ENCODE data around the gene RALGPS1.

RALGPS1 gene

DNA sequence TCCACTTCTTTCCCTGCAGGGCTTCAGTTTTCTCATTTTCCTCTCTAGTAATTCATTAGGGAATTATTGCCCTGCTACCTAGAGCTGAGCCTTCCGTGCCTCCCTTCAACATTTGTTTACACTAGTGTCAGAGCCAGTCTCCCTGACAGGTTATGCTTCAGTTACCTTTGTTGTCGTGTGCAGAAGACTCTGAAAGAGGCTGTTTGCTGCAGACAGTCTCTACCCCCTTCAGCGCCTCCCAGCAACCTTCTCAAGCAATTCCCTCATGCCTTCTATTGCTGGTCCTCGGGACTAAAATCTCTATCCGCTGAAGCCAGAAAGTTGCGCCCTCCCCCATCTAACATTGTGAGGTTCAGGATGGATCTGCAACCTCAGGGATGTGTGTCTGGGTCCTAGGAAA, 12.8 kb downstream of the RALGPS1 start:
- no peaks in the 10 kb centered on the region for H3K9me3 Mint-ChIP-seq (ENCODE audit: low read depth)
- H3K27ac Mint-ChIP-seq = no peak overlapping the region
- no peak overlapping the region for H3K4me3 Mint-ChIP-seq
- H3K4me1 Mint-ChIP-seq (ENCODE audit: low read depth) = no peaks in the 10 kb centered on the region
- peaks cover 2% of the 10 kb centered on the region for H3K36me3 Mint-ChIP-seq
- peaks cover 2% of the 10 kb centered on the region for H3K27me3 Mint-ChIP-seq

DNA sequence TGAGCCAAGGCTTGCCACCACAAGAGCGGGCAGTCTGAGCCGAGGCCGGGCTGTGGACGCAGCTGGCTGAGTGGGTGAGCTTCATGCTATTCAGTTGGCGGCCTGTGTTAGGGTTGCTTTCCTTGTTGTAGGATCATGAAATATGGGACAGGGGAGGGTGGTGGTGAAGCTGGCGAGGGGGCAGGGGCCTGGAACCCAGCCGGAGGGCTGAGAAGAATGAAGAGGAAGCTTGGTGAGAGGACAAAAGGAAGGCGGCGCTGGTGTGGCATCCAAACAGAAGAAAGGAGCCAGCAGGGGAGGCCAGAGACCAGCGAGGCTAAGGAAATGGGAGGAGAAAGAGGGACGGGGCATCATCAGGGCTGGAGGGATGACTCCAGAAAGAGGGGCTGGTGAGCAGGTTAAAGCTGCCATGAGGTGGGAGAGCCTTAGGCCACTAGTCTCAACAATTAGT, 18.3 kb downstream of the RALGPS1 start:
- Mint-ChIP-seq H3K4me3 (no peak overlapping the region), H3K27me3 (peaks cover 2% of the 10 kb centered on the region), H3K4me1 (ENCODE audit: low read depth) (no peaks in the 10 kb centered on the region)

DNA sequence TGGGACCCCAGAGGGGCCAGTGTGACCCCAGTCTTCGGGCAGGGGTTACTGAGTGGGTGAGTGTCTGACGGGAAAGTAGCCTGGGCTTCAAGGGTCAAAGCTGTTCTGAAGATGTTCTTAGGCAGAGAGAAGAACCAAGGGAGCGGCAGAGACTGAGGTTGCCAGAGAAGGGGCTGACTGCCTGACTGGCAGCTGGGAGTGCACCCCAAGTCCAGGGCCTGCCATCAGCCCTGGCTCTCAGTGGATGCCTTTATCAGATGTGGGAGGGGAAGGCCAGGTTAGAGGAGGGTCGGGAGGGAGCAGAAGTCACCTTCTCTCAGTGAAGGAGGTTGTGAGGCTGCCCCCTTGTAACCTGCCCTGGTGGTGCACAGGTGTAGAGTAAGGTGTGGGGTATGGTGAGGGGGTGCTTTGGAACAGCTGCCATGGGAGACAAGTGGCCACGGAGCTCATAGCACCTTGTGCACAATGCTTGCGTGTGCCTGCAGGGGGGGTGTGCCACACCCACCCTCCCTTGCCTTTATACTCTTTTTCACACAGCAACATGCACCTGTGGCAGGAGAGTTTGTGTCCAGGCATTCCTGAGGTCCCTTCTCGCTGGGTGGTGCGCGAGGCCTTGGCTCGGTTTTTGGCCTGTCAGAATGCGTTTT, 18.9 kb downstream of the RALGPS1 start:
- H3K27me3 Mint-ChIP-seq = peaks cover 2% of the 10 kb centered on the region
- H3K4me1 Mint-ChIP-seq (ENCODE audit: low read depth) = no peaks in the 10 kb centered on the region
- H3K36me3 Mint-ChIP-seq = peaks cover 4% of the 10 kb centered on the region
- no peak overlapping the region for H3K27ac Mint-ChIP-seq
- no peak overlapping the region for H3K4me3 Mint-ChIP-seq
- H3K9me3 Mint-ChIP-seq (ENCODE audit: low read depth) = no peaks in the 10 kb centered on the region

More for the DNA sequence above, 18.3 kb downstream of the RALGPS1 start:
- Mint-ChIP-seq H3K27ac (no peak overlapping the region), H3K9me3 (ENCODE audit: low read depth) (no peaks in the 10 kb centered on the region), H3K36me3 (peaks cover 4% of the 10 kb centered on the region)

DNA sequence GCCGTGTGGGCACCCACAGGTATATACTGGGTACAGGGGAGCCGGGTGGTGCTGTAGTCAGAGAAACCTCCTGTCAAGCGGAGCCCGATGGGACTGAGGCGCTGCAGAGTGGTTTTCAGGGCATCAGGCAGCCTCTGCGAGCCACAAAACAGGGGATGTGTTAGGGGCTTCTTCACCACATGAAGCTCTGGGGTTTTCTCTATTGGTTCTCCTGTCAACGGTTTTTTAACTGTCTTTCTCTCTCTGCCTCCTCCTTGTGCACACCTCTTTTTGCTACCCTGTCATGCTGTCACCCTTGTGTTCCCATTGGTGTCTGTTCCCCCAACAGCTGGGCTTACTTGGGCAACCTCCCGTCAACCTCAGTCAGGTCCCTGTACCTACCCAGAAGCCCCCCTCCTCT, 19.9 kb downstream of the RALGPS1 start:
- H3K36me3 Mint-ChIP-seq = peaks cover 4% of the 10 kb centered on the region
- no peaks in the 10 kb centered on the region for H3K9me3 Mint-ChIP-seq (ENCODE audit: low read depth)
- no peaks in the 10 kb centered on the region for H3K4me1 Mint-ChIP-seq (ENCODE audit: low read depth)
- H3K27ac Mint-ChIP-seq = no peak overlapping the region
- peaks cover 2% of the 10 kb centered on the region for H3K27me3 Mint-ChIP-seq
- H3K4me3 Mint-ChIP-seq = no peak overlapping the region

DNA sequence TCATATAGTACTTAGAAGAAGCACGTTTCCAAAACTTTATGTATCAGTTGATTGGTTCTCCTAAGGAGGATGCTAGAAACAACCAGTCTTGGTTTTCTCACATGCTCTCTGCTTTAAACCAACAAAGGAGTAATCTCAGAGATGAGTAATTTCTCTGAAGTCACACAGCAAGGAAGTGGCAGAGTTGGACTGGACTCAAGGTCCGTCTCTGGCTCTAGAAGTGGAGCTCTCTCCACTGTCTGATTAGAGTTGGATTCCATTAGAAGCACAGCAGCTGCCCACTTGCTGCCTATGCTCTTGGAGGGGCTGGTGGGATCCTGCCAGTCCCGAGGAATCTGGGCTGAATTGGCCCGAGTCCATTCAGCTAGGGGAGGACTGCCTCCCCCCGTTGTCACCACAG, 21.0 kb downstream of the RALGPS1 start:
- peaks cover 4% of the 10 kb centered on the region for H3K36me3 Mint-ChIP-seq
- H3K27ac Mint-ChIP-seq = no peak overlapping the region
- peaks cover 2% of the 10 kb centered on the region for H3K4me1 Mint-ChIP-seq (ENCODE audit: low read depth)
- H3K4me3 Mint-ChIP-seq = no peak overlapping the region
- no peaks in the 10 kb centered on the region for H3K9me3 Mint-ChIP-seq (ENCODE audit: low read depth)
- H3K27me3 Mint-ChIP-seq = peaks cover 2% of the 10 kb centered on the region

DNA sequence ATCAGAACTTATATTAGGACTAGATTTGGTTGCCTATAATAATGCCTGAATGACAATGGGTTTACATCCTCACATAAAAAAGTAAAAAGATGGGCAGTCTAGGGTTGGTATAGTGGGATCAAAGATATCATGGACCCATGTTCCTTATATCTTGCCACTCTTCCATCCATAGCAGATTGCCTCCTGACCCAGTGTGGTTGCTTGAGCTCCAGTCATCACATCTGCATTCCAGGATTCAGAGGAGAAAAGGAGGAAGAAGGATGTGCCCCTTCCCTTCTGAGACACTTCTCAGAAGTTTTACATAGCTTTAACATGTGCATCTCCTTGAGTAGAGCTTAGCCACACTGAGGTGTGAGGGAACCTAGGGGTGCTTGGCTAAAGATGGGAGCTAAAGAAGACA, 22.9 kb downstream of the RALGPS1 start:
- Mint-ChIP-seq H3K9me3 (ENCODE audit: low read depth) (no peaks in the 10 kb centered on the region), H3K36me3 (peaks cover 2% of the 10 kb centered on the region), H3K27me3 (no peaks in the 10 kb centered on the region), H3K4me3 (no peak overlapping the region), H3K4me1 (ENCODE audit: low read depth) (peaks cover 3% of the 10 kb centered on the region), H3K27ac (no peak overlapping the region)

DNA sequence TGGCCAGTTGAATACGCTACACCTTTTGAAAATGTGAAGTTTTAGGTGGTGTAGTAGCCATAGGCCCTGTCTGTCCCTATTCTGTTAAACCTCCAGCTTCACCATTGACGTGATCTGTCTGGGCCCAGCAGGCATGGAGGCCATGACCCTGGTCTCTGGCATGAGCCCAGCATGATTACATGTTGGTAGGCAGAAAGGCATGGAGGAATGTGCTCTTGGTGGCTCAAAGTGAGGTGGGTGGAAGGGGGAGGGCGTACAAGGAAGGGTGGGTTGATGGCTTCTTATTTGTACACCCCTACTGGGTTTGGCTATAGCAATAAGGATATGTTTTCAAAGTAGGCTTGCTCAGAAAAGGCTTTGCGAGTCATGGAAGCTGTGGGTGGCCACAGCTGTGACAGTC, 23.7 kb downstream of the RALGPS1 start:
- Mint-ChIP-seq H3K36me3 (peaks cover 2% of the 10 kb centered on the region), H3K27me3 (no peaks in the 10 kb centered on the region), H3K9me3 (ENCODE audit: low read depth) (no peaks in the 10 kb centered on the region), H3K4me3 (no peak overlapping the region), H3K4me1 (ENCODE audit: low read depth) (peaks cover 3% of the 10 kb centered on the region), H3K27ac (no peak overlapping the region)

- H3K4me1 Mint-ChIP-seq (ENCODE audit: low read depth) = peaks cover 3% of the 10 kb centered on the region
- H3K9me3 Mint-ChIP-seq (ENCODE audit: low read depth) = no peaks in the 10 kb centered on the region
- peaks cover 2% of the 10 kb centered on the region for H3K36me3 Mint-ChIP-seq
- H3K27ac Mint-ChIP-seq = no peak overlapping the region
- no peaks in the 10 kb centered on the region for H3K27me3 Mint-ChIP-seq
- H3K4me3 Mint-ChIP-seq = no peak overlapping the region
These were observed 25.2 kb downstream of the RALGPS1 start for GRCh38 chr9:126939821-126940221.

DNA sequence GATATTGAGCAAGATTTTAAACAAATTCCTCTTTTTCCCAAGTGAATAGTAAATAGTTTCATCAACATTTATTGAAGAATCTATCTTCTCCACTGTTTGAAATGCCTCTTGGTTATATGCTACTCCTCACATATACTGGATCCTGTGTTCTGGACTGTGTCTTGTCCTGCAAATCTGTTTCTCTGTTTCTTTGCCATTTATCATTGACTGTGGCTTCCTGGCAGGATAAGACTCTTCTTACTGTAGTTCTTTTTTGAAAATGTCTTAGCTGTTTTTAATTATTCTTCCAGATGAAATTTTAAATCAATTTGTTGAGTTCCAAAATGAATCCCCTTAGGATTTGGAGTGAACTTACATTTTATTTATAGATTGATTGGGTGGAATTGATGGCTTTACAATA, 27.8 kb downstream of the RALGPS1 start:
- H3K27me3 Mint-ChIP-seq = peaks cover 5% of the 10 kb centered on the region
- no peak overlapping the region for H3K4me3 Mint-ChIP-seq
- H3K4me1 Mint-ChIP-seq (ENCODE audit: low read depth) = peaks cover 3% of the 10 kb centered on the region
- H3K9me3 Mint-ChIP-seq (ENCODE audit: low read depth) = no peaks in the 10 kb centered on the region
- peaks cover 4% of the 10 kb centered on the region for H3K36me3 Mint-ChIP-seq
- H3K27ac Mint-ChIP-seq = no peak overlapping the region

GRCh38 chr9:126945682-126946081, 31.1 kb downstream of the RALGPS1 start:
- peaks cover 5% of the 10 kb centered on the region for H3K27me3 Mint-ChIP-seq
- peaks cover 1% of the 10 kb centered on the region for H3K4me1 Mint-ChIP-seq (ENCODE audit: low read depth)
- no peak overlapping the region for H3K27ac Mint-ChIP-seq

DNA sequence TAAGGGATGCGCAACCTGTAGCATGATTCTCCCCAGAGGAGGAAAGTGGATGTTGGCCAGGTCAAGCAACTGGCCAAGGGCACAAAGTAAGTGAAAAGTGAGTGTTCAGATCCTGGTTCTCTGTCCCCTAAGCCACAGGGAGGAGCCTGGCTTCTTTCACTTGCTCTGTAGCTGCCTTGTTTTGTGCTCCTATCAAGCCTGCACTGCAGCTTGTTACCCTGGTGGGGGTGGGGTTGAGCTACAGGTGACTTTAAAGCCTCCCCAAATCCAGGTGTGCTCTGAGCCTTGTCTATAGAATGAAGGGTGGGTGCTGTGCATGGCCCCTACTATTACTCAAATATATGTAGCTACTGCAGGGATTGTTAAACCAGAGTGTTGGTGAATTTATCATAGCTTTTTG, 32.9 kb downstream of the RALGPS1 start:
- Mint-ChIP-seq H3K4me1 (ENCODE audit: low read depth) (no peaks in the 10 kb centered on the region), H3K4me3 (no peak overlapping the region), H3K27me3 (peaks cover 5% of the 10 kb centered on the region), H3K27ac (no peak overlapping the region), H3K36me3 (peaks cover 4% of the 10 kb centered on the region), H3K9me3 (ENCODE audit: low read depth) (no peaks in the 10 kb centered on the region)

More at GRCh38 chr9:126945682-126946081, 31.1 kb downstream of the RALGPS1 start:
- H3K4me3 Mint-ChIP-seq = no peak overlapping the region
- no peaks in the 10 kb centered on the region for H3K9me3 Mint-ChIP-seq (ENCODE audit: low read depth)
- peaks cover 4% of the 10 kb centered on the region for H3K36me3 Mint-ChIP-seq

DNA sequence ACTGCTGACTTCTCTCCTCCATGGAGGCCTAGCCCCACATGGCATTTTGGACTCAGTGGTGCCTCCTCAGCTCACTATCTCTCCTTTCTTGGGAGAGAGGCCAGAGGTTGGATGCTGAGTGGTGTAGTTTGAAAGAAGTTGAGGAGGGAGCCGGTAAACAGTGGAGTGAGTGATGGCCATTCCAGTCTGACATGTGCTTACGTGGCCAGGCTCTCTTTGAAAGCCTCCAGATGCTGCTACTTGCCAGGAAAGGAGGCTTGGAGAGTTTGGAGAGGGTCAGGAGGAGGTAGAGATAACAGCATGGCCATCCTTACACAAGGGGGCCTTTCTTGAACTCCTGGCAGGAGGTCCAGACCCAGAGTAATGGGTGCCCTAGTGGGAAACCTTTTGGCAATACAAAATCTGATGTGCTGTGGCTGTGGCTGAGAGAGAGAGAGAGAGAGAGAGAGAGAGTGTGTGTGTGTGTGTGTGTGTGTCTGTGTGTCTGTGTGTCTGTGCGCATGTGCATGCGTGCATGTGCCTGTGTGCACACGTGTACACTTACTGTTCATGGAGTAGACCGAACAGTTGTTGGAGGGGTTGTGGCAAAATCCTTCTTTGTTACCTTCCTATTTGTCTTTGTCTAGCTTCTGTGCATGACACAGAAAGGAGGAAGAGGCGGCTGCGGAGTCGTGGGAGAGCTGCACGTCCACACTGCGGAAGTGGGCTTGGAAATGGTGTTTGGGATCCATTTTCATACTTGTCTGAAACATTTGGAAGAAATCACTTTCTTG, 37.8 kb downstream of the RALGPS1 start:
- Mint-ChIP-seq H3K4me3 (no peak overlapping the region), H3K9me3 (ENCODE audit: low read depth) (no peaks in the 10 kb centered on the region), H3K4me1 (ENCODE audit: low read depth) (no peaks in the 10 kb centered on the region), H3K27ac (no peak overlapping the region), H3K27me3 (no peaks in the 10 kb centered on the region), H3K36me3 (peaks cover 3% of the 10 kb centered on the region)

DNA sequence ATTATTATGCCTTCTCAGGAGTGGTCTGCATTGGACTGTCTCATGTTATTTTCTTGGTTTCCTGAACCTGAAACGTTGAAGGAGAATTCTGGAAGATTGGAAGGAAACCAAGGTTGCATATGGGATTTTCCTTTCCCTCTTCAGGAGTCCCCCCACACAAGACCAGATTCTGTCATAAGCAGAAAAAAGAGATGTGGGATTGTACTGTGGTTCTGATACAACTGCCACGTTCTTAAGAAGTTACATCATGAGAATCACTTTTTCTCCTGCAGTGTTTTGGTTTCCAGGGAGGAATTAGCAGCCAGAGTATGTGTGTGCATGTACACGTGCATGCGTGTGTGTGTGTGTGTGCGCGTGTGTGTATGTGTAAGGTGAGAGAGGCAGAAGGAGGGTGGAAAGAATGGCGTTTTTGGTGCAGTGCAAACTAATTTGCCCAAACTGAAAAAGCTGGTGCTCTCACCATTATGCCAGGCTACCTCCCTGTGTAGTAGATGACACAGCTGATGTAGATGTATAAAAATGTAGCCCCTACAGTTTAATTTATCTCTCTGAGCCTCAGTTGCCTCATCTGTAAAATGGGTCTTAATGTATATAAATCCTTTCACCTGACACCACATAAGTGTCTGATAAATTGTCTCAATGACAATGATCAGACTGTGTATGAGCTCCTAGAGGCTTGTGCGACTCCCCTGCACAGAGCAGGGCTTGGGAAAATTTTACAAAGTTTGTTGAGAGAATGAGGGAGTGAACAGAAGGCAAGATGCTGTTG, 38.6 kb downstream of the RALGPS1 start:
- Mint-ChIP-seq H3K27ac (no peak overlapping the region), H3K27me3 (no peaks in the 10 kb centered on the region), H3K4me3 (no peak overlapping the region), H3K4me1 (ENCODE audit: low read depth) (no peaks in the 10 kb centered on the region), H3K36me3 (peaks cover 3% of the 10 kb centered on the region), H3K9me3 (ENCODE audit: low read depth) (no peaks in the 10 kb centered on the region)

- Mint-ChIP-seq H3K4me1 (ENCODE audit: low read depth) (no peaks in the 10 kb centered on the region), H3K9me3 (ENCODE audit: low read depth) (no peaks in the 10 kb centered on the region), H3K4me3 (no peak overlapping the region), H3K27me3 (peaks cover 2% of the 10 kb centered on the region), H3K36me3 (peaks cover 3% of the 10 kb centered on the region), H3K27ac (no peak overlapping the region)
These were observed 41.2 kb downstream of the RALGPS1 start for GRCh38 chr9:126955811-126956210.
